NCI-H748 (cell line): ENCODE measurements around the gene THAP2.
A peak's percentile ranks its signal among the peaks of the same experiment; 100 is the strongest.
"Not testable (repeated sequence)": the region's sequence is repeated elsewhere in the genome, so short reads cannot be mapped to it uniquely, and the experiment has no call there.

Source experiments
- DNase-seq: peaks from one replicate; lab custom pipeline; 2025; ENCODE audit not compliant: unreplicated experiment; lab: John Stamatoyannopoulos, UW

The THAP2 gene

DNA sequence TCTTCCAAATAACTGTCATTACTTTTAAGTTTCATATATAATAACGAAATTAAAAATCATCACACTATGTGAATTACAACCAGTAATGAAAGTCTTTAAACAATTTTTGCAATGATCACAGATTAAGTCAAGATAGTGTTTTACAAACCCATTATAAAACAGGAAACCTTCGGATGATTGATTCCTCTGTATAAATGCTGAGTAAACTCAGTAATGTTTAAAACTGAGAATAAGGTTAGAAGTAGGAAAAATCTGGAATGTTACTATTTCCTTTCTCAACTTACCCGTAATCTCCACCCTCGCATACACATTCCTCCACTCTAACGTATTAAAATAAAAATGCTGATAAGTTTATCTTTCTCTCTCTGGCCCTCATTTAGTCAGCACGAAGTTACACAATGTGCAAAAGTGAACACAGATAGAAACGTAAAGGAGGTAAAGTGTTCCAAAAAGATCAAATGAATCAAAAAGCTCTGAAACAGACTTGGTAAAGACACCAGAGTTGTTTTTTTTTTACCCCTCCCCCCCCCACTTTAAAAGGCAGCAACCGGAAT is 2.0 kb upstream of the THAP2 start:
- no peak for DNase-seq

- DNase-seq: peak; percentile 65
Measured at GRCh38 chr12:71662849-71663560, 1.1 kb upstream of the THAP2 start.

- peak; percentile 90 for DNase-seq
Measured at GRCh38 chr12:71664411-71665089, 449 bp downstream of the THAP2 start.

DNA sequence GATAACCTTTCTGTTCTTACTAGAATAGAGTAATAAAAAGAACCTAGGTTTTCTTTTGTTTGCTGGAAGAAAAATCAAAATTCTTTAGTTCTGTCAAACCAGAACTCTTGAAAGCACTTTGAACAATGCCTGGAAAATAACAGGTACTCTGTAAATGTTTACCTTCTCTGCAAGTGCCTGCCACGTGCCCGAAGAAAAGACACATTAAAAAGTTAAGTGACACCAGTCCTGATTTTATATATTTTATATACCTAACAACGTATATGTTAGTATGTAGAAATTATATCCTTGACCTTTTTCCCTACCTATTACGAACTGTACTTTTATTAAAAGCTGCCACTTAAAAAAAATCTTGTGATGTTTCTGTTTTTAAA is 976 bp downstream of the THAP2 start:
- DNase-seq: peak; percentile 30

- no peak for DNase-seq
Measured at GRCh38 chr12:71666259-71666658, 2.2 kb downstream of the THAP2 start.

GRCh38 chr12:71671311-71671710 is 7.2 kb downstream of the THAP2 start:
- no peak for DNase-seq

- DNase-seq: peak; percentile 25
Measured at GRCh38 chr12:71671816-71672215, 7.7 kb downstream of the THAP2 start.

GRCh38 chr12:71682466-71682865 is 18.4 kb downstream of the THAP2 start:
- no peak for DNase-seq

DNA sequence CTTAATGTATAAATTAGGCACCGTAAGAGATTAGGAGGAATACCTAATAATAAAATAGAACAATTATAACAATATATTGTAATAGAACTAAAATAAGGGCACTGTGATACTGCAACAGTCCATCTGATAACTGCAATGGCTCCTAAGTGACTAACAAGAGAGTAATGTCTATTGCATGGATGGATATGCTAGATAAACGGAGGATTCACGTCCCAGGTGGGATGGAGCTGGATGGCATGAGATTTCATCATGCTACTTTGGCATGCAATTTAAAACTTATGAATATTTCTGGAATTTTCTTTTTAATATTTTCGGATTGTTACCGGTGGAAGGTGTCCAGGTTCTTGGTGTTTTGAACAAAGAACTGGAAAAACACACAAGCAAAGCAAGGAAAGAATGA is 19.5 kb downstream of the THAP2 start:
- DNase-seq: no peak

- no peak for DNase-seq
Measured at GRCh38 chr12:71684081-71684480, 20.0 kb downstream of the THAP2 start.

- DNase-seq: peak; percentile 24
Measured at GRCh38 chr12:71685312-71685906, 21.3 kb downstream of the THAP2 start.

DNA sequence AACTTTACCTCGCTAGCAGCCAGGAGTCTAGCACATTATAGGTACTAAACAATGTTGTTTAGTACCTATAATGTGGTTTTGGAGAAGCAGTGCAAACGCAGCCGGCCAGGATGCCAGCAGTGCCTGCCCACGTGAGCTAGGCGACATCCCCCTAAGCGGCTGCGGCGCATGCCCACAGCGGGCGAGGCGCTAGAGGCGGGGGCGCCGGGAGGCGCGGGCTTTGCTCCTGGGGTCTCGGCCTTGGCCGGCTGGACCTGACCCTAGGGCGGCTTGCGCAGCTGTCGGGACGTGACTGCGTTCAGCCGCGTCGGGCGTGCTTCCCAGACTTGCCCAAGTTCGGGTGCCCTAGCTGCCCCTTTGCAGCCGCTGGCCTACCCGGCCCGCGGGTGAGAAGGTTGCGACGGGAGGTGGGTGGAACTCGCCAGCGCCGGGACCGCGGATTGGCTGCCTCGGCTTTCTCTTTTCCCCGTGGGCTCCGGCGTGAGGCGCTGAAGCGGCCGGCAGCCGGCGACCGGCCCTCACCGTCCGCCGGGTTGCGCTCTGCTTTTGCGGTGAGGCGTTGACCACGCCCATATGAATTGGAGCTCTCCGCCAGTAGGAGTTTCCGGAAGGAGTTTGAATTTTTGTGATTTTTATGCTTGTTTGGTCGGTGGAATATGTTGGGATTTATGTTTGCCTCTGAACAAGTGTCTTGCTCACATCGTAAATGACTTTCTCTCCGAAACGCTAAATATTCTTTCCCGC is 22.0 kb downstream of the THAP2 start, which contains the start of gene TMEM19:
TMEM19 (plus strand) TSS at position 169 of the 744 bp plus-strand sequence. CDS start 599 bp downstream, outside the sequence.
- peak; percentile 93 for DNase-seq

DNA sequence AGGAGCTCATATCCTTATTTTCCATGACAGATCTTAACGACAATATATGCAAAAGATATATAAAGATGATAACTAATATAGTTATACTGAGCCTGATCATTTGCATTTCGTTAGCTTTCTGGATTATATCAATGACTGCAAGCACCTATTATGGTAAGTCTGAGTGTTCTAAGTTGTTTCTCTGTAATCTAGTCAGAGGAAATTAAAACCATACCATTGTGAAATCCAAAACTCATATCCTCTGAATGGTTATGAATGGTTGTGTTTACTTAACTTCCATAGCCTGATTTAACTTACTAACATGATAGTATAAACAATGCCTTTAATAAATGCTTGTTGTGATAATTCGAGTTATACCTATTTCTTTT is 22.5 kb downstream of the THAP2 start:
- DNase-seq: no peak

DNA sequence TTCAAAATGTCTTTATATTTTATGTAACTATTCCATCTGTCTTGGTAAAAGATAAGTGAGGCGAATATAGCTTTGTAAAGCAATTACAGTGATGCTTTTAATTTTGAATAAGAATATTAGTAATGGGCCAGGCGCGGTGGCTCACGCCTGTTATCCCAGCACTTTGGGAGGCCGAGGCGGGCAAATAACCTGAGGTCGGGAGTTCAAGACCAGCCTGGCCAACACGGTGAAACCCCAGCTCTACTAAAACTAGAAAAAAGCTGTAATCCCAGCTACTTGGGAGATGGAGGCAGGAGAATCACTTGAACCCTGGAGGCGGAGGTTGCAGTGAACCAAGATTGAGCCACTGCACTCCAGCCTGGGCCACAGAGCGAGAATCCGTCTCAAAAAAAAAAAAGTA is 23.1 kb downstream of the THAP2 start:
- not testable (repeated sequence) for DNase-seq

- DNase-seq: no peak
Measured at GRCh38 chr12:71688961-71689570, 25.0 kb downstream of the THAP2 start.

DNA sequence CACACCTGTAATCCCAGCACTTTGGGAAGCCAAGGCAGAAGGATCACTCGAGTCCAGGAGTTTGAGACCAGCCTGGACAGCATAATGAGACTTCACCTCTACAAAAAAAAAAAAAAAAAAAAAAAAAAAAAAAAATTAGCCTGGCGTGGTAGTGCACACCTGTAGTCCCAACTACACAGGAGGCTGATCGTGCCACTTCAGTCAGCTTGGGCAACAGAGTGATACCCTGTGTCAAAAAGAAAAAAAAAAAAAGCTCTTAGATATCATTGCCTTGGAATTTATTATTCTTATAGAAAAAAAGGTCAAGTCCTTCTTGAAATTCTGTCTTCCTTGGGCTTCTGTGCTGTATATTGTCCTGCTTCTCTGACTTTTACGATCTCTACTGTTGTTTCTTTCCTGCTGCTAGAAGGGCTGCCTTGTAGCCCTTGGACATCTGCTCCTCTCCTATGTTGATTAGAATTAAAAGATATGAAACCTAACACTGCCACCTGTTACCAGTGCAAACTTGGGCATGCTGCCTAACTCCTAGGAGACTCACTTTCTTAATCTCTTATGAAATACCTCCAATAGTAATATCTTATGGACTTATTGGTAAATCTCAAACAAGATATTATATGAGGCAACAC is 27.5 kb downstream of the THAP2 start:
- DNase-seq: no peak

- no peak for DNase-seq
Measured at GRCh38 chr12:71693126-71693525, 29.0 kb downstream of the THAP2 start.

GRCh38 chr12:71693651-71694050 is 29.6 kb downstream of the THAP2 start:
- DNase-seq: not testable (repeated sequence)

- DNase-seq: no peak
Measured at GRCh38 chr12:71694099-71694820, 30.2 kb downstream of the THAP2 start.

- no peak for DNase-seq
Measured at GRCh38 chr12:71695782-71696181, 31.7 kb downstream of the THAP2 start.
